HCEC 1CT (cell line): ENCODE measurements around the gene CFAP74.
"Not testable (repeated sequence)": the region's sequence is repeated elsewhere in the genome, so short reads cannot be mapped to it uniquely, and the experiment has no call there.

Experiments used
- DNase-seq: peaks from one replicate; pipeline ENCODE4 v3.0.0-alpha.2; 2017

The CFAP74 gene

DNA sequence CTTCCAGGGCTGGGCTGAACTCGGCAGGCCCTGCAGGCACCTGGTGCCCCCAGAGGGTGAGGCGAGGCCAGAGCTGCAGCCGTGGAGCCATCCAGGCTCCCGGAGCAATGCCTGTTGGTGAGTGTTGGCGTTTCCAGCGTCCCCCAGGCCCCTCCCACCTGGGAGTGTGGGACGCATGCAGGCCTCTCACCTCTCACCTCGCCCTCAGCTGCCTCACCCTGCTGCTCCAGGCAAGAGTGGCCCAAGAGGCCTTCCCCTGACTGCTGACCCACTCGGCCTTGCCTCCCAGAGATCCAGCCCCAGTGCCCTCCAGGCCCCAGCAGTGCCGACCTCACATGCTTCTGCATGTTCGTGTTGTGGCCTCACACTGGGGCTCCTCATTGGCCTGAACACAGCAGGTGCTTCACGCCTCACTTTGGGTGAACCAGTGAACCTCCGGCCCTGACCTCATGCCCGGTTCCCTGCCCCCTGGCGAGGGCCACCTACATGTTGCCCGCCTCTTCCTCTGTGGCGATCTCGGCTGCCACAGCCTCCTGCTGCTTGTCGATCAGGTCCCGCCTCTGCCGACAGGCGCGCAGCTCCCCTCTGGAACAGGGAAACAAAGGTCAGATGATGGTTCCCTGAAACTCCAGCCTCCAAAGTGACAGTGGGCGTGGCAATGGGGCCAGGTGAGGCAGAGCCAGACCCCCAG lies 17.0 kb downstream of the CFAP74 start:
- no peak for DNase-seq

DNA sequence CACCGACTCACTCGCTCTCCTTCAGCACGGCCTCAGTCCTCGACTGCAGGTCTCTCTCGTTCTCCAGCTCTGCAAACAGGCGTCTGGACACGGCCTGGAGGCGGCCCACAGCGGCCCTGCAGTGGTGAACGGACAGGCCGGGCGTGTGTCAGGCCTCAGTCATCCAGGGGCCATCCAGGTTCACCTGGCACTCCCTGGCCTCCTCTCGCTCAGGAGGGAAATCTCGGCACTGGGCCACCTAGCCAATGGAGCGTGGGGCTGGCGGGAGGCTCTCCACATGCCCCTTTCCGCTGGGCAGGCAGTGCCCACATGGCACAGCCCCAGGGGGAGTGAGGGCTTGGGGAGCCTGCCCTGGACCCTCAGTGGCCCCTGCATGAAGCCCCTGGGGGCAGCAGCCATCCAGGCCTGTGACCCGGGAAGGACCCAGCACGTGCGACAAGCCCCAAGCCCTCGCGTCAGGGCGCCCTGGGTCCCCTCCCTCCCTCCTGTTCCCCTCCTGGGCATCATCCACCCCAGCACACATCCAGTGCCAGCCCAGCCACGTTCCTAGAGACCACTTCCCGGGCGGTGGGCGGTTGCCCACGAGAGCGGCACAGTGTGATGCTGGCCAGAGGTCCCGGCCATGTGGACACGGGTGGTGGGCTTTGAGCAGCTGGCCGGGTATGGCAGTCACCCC lies 18.1 kb downstream of the CFAP74 start:
- no peak for DNase-seq

DNA sequence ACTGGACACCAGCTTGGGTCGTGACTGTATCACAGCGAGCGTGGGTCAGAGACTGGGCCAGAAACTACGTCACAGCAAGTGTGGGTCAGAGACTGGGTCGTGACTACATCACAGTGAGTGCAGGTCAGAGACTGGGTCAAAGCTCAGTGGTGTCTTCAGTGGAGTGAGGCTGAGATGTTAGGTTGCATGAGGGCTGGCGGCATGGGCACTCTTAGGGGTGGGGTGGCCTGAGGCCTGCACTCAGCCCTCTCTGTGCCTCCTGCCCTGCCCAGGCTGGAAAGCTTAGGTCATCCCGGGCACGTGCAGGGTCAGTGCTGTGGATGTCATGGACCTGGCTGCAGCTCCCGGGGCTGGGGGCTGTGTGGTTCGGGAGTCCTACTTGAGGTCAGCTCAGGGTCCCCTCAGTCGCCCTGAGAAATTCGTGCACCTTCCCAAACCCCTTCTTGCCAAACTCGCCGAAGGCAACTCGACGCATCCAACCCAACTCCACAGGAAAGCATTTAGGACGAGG lies 19.0 kb downstream of the CFAP74 start:
- no peak for DNase-seq

DNA sequence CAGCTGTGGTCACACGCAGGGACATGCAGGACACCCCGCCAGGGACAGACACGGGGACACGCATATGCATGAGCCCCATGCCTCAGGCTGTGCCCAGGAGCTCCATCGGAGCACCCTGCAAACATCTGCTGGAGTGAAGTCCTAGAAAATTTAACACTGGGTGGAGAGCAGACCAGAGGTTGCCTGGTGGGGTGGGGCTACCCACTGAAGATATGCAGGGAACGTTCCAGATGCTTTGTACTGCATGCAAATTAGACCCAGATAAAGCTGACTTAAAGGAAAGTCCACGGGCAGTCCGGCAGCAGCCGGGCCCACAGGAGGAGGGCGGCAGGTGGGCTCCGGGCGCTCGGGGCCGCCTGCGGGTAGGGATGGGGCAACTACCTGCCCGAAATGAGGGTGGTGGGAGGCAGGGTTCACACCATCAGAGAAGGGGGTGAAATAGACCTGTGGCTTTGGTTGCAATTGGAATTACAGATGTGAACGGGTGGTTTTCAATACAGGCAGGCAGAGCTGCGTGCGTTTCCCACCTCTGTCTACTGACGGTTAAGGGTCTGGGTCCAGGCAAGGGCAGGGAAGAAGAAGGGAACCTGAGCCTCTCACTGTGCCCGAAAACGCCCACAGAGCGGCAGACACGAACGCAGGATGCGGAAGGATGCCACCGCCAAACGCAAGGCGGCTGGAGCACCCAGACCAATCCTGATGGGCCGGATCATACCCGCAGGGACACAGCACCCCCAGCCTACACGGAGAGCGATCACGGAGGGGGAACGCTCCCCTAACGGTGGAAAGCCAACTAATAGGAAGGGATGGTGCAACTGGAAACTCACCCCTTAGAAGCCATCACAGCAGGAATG lies 21.0 kb downstream of the CFAP74 start:
- no peak for DNase-seq

DNA sequence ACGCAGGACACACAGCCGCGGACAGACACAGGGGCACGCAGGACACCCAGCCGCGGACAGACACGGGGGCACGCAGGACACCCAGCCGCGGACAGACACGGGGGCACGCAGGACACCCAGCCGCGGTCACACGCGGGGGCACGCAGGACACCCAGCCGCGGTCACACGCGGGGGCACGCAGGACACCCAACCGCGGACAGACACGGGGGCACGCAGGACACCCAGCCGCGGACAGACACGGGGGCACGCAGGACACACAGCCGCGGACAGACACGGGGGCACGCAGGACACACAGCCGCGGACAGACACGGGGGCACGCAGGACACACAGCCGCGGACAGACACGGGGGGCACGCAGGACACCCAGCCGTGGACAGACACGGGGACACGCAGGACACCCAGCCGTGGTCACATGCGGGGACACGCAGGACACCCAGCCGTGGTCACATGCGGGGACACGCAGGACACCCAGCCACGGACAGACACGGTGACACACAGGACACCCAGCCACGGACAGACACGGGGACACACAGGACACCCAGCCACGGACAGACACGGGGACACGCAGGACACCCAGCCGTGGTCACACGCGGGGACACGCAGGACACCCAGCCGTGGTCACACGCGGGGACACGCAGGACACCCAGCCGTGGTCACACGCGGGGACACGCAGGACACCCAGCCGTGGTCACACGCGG lies 21.8 kb downstream of the CFAP74 start:
- not testable (repeated sequence) for DNase-seq

DNA sequence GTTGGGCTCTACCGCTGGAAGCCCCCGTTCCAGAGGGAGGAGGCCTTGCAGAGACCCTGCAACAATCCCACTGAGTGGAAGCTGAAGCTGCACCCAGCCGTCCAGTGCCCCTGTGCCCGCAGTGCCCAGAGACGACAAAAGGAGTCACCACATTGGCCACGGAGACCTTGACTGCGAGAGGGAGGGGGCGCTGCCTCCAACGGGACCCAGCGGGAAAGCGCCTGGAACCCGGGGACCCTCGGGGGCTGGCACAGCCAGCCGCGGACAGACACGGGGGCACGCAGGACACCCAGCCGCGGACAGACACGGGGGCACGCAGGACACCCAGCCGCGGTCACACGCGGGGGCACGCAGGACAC lies 22.5 kb downstream of the CFAP74 start:
- no peak for DNase-seq

DNA sequence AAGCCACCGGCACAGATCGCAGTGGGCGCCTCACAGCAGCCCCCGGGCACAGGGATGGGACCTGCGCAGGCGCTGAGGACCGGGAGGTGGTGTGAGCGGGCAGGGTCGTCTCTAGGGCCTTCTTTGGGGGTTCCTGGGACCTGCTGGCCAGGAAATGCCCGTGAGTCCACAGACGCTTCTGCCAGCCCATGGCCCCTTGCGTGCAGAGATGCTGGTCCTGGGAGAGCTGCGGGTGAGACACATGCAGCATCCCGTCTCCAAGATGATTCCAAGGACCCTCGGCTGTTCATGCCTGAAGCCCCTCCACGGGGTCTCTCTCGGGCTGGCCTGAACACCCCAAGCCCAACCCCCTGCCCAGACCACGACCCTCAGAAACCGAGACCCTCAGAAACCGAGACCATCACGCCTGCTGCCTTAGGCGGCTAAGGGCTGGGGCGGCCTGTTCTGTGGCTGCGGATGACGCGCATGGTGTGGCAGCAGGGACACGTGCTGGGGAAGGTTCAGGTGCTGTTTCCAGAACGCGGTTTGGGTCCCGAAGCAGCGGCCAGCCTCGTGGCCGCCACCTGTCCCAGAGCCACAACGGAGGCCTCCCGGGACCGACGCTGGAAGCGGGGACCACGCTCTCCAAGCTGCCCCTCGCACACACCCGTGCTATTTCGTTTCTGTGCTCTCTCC lies 23.0 kb downstream of the CFAP74 start:
- no peak for DNase-seq

DNA sequence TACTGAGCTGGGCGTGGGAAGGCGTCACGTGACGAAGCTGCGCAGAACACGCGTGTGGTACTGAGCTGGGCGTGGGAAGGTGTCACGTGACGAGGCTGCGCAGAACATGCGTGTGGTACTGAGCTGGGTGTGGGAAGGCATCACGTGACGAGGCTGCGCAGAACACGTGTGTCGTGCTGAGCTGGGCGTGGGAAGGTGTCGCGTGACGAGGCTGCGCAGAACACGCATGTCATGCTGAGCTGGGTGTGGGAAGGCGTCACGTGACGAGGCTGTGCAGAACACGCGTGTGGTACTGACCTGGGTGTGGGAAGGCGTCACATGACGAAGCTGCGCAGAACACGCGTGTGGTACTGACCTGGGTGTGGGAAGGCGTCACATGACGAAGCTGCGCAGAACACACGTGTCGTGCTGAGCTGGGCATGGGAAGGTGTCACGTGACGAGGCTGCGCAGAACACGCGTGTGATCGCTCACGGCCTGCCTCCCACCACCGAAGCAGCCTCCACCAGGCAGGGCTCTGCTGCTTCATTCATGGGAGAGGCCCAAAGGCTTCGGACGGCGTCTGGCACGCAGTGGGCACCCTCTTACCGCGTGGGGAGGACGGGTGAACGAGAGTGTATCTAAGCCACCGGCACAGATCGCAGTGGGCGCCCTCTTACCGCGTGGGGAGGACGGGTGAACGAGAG lies 24.0 kb downstream of the CFAP74 start:
- no peak for DNase-seq

DNA sequence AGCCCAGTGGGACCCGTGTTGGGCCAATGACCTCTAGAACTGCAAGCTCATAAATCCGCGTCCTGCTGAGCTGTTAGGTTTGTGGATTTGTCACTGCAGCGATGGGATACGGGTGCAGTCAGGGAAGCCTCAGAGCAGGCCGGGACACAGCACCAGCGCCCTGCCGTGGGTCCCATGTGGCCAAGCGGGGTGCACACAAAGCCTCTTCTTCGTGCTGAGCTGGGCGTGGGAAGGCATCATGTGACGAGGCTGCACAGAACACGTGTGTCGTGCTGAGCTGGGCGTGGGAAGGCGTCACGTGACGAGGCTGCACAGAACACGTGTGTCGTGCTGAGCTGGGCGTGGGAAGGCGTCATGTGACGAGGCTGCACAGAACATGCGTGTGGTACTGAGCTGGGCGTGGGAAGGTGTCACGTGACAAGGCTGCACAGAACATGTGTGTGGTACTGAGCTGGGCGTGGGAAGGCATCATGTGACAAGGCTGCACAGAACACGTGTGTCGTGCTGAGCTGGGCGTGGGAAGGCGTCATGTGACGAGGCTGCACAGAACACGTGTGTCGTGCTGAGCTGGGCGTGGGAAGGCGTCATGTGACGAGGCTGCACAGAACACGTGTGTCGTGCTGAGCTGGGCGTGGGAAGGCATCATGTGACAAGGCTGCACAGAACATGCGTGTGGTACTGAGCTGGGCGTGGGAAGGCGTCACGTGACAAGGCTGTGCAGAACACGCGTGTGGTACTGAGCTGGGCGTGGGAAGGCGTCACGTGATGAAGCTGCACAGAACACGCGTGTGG lies 24.7 kb downstream of the CFAP74 start:
- DNase-seq = not testable (repeated sequence)

DNA sequence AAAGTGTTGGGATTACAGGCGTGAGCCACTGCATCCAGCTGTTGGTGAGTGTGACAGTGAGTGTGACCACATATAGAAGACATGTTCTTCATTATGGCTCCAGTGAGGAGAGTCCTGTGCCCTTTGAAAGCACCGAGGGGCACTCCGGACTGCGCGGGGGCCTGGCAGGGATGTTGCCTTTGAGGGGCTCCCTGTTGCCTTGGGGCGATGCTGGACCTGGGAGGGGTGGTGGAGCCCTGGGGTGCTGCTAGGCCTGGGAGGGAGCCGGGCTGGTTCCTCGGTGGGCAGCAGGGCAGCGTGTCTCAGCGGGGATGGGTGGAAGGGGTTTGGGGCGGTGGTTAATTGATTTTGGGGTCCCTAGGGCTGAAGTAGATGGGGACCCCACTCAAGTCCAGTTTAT lies 25.5 kb downstream of the CFAP74 start:
- no peak for DNase-seq

DNA sequence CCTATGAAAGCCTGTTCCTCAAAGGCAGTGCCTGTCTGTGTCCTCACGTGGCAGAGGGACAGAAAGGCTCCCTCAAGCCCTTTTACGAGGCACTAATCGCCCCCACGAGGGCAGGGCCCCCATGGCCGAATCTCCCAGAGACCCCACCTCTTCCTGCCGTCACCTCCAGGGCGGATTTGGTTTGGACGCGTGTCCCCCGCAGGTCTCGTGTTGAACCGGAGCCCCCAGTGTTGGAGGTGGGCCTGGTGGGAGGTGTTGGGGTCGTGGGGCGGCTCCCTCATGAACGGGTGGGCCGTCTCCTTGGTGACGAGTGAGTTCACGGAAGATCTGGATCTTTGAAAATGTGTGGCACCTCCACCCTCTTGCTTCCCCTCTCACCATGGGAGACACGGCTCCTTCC lies 27.6 kb downstream of the CFAP74 start:
- DNase-seq = no peak

DNA sequence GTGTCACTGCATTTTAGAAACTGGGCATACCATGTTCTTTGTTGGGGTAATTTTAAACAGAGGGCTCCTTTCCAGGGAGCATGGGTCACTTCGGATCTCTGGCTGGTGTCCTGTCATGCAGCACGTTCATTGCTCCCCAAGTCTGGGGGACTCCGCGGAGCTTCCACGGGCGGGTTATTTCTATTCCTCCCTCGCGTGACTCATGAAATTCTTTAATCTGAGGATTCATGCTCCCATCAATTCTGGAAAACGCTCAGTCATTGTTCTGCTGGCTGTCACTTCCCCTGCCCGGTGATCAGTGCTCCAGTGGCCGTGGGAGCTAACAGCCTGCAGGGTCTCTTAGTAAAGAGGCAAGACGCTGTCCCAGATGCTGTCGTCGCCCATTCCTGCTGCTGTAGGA lies 28.1 kb downstream of the CFAP74 start:
- DNase-seq = no peak

DNA sequence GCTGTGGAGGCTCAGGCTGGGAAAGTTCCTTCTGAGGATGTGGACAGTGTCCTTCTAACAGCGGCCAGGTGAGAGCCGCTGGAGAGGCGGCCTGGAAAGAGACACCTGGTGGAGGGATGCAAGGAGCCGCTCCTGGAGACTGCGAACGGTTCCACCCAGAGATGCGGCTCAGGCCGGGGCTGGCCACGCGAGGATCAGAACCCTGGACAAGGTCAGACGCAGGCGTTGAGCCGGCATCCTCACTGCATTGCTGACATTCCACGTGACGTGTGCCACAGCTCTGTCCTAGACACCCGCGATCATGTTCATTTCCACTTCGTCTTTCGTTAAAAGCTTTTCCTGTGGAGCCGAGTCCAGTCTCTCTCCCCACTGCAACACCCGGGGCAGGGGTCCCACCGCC lies 28.8 kb downstream of the CFAP74 start:
- DNase-seq = no peak

DNA sequence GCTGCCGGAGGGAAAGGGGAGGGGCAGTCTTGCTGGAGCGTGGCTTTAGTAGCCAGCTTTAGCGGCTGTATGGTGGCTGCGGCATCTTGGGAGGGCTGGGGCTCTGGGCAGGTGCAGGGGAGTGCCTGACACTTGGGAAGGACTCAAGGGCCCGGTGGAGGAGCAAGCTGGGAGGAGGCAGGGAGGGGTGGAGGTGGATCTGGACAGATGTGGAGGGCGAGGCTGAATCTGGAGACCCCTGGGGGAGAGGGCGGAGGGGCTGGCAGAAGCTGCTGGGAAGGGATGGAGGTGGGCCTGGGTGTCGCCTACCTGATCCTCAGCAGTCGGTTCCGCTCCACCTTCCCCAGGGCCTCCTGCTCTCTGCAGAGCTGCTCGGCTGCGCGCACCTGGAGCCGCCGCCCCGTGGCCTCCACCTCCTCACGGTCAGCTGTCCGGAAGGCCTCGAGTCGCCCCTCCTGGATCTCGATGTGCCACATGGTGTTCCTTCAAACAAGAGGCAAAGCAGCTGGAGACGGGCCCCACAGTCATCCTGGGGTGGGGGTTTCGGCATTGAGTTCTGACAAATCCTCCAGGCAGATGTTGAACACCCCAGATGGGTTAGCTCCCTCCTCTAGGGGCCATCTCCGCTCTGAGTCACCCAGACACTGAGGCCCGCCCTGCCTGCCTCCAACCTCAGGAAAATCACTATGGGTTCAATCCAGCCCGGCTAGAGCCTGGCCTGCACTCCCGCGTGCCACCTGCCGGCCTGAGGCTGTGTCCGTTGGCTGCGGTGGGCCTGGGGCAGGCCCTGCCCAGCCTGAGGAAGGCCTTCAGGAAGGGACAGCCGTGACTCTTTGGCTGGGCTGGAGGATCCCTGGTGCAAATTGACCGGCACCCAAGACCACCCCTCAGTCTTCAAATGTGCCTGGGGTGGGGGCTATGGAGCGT lies 29.6 kb downstream of the CFAP74 start:
- no peak for DNase-seq

DNA sequence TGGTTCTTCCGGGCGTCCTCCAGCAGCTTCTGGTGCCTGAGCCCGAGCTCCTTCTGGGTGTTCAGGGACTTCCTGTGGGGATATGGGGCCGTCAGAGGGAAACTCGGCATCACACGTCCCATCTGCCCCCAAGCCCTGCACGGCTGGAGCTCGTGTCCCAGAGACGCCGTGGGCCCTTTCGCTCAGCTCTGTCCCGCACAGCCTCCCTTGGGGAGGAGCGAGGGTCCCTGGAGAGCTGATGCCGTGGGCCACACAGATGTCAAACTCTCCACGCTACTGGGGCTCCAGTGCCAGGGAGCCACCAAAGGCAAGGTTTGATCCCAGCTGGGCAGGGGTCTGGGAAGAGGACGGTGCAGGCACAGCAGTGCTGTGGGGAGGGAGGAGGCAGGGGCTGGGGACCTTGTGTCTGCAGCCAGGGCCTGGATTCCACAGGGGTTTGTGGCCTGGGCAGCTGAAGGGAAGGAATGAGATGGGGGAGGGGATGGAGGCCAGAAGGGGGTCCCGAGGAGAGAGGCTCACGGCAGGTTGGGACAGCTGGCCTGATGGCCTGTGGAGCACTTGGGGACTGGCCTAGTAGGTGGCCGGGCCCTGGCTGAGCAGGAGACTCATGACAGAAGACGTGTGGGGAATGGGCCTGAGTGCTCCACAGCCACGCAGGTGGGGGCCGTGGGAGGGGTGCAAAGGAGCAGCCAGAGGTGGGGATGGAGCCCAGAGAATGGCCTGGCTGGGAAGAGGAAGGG lies 30.4 kb downstream of the CFAP74 start:
- DNase-seq = no peak

DNA sequence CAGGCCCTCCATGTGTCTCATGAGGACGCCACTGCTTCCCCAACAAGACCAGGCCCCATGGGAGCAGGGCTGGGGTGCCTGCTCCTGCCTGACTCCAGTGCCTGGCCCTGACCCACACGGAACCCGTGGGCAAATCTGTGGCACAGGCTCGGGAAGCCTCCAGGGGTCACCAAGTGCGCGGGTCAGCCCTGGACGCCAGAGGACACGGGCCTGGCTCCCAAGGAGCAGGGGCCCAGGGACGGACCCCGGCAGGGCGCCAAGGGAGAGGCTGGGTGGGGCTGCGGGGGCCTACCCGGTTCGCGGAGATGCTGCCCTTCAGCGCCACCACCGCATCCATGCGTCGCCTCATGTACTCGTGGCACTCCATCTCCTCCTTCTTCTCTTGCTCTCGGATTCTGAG lies 31.9 kb downstream of the CFAP74 start:
- no peak for DNase-seq

DNA sequence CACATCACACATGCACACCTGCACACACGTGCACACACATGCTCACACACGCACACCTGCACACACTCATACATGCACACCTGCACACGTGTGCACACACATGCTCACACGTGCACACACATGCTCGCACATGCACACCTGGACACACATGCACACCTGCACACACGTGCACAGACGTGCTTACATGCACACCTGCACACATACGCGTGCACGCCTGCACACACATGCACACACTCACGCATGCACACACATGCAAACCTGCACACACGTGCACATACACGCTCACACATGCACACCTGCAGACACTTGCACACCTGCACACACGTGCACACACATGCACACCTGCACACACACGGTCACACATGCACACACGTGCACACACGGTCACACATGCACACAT lies 32.6 kb downstream of the CFAP74 start:
- DNase-seq = no peak

DNA sequence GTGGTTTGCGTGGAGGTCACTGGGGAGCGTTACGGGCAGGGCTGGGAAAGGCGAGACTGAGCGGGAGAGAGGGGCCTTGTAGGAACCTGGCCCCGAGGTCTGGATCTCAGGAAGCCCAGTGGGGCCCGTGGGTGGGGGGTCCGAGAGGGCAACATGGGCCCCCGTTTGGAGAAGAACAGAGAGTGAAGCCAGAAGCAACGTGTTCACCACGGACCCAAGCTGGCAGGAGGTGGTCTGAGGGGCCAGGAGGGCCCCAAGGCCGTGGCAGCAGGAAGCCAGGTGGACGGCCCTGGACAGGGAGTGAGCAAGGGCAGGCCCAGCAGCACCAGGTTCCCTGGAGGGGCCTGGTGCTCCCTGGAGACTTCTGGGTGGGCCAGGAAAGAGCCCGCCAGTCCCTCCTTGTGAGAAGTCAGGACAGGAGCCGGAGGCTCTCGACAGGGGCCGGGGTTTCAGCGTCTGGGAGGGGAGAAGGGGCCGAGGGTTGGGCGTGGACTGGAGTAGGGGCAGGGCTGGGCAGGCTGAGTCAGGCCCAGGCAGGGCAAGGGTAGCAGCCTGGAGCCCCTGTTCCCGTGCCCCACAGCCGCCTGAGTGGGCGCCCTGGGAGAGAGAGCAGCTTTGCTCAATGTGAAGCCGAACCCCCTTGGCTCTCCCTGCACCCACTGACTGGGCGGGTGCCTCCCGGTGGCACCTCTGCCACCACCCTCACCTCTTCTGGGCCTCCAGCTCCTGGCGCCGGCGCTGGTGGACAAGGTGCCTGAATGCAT lies 33.5 kb downstream of the CFAP74 start:
- no peak for DNase-seq
